ENCODE results near the gene INPP4A.

The INPP4A gene

DNA sequence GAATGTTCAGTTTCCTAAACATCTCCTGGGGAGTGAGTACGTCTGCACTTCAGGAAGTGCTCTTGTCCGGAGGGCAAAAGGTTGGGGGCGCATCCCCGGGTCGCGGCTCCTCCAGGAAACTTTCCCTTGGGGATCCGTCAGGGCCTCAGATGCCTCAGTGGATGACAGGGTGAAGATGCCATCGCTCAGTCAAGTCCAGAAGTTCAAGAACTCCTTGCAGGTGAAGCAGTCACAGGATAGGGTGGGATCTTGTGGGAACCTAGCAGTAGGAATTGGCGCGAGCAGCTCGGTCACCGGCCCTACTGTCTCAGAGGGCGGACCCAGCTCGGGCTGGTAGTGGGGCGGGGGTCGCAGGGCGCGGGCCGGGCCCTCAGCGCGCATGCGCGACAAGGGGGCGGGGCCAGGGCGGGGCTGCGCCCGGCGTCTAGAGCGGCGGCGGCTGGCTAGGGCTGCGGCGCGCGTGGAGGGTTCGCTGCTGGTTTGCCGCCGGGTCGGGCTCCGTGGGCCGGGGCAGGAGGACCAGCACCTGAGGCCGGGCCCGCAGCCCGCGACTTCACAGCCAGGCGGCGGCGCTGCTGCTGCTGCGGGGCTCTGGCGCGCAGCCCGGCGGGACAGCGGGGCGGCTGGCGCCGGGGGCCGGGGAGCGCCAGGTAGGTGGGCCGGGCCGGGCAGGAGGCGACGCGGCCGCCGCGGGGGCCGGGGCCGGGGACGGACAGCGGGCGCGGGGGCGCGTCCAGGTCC lies at the start of gene INPP4A:
INPP4A (plus strand) TSS at position 423 of the 741 bp plus-strand sequence. CDS start 75,191 bp downstream, outside the sequence.
- ATAC-seq = peak; percentile 84
- TF ChIP-seq ISL1 (CRISPR knock-in tag; IDR thresholded peaks at IDR 0.05) = no peak

- no peak for ATAC-seq
- no peak for TF ChIP-seq TOX (CRISPR knock-in tag; IDR thresholded peaks at IDR 0.05; ENCODE audit: borderline replicate concordance)
- no peak for TF ChIP-seq PATZ1 (CRISPR knock-in tag; IDR thresholded peaks at IDR 0.05; ENCODE audit: borderline replicate concordance)
- no peak for TF ChIP-seq ZFP3 (CRISPR knock-in tag; IDR thresholded peaks at IDR 0.05)
- TF ChIP-seq TCF4 (CRISPR knock-in tag; IDR thresholded peaks at IDR 0.05; ENCODE audit: borderline replicate concordance) = no peak
- TF ChIP-seq CREB5 (CRISPR knock-in tag; IDR thresholded peaks at IDR 0.05; ENCODE audit: low read depth) = no peak
- TF ChIP-seq BACH2 (CRISPR knock-in tag; IDR thresholded peaks at IDR 0.05; ENCODE audit: borderline replicate concordance) = no peak
- TF ChIP-seq RARB (CRISPR knock-in tag; IDR thresholded peaks at IDR 0.05) = no peak
Measured at GRCh38 chr2:98395977-98396376, 48.7 kb upstream of the INPP4A start.

DNA sequence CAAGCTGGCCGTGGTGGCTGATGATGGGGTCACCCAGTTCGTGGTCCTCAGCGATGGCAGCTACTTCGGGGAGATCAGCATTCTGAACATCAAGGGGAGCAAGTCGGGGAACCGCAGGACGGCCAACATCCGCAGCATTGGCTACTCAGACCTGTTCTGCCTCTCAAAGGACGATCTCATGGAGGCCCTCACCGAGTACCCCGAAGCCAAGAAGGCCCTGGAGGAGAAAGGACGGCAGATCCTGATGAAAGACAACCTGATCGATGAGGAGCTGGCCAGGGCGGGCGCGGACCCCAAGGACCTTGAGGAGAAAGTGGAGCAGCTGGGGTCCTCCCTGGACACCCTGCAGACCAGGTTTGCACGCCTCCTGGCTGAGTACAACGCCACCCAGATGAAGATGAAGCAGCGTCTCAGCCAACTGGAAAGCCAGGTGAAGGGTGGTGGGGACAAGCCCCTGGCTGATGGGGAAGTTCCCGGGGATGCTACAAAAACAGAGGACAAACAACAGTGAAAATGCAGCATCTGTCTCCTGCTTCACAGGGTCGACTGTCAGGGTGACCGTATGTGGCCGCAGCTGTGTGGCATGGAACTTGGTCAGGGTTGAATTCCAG lies 47.8 kb upstream of the INPP4A start:
- TF ChIP-seq POU6F1 (CRISPR knock-in tag; IDR thresholded peaks at IDR 0.05; ENCODE audit: borderline replicate concordance, low read depth) (no peak), GLIS3 (CRISPR knock-in tag; IDR thresholded peaks at IDR 0.05) (no peak), ZFP30 (CRISPR knock-in tag; IDR thresholded peaks at IDR 0.05) (no peak), ARNTL (CRISPR knock-in tag; IDR thresholded peaks at IDR 0.05; ENCODE audit: borderline replicate concordance, low read depth) (no peak), TOX (CRISPR knock-in tag; IDR thresholded peaks at IDR 0.05; ENCODE audit: borderline replicate concordance) (no peak), PATZ1 (CRISPR knock-in tag; IDR thresholded peaks at IDR 0.05; ENCODE audit: borderline replicate concordance) (no peak), RARB (CRISPR knock-in tag; IDR thresholded peaks at IDR 0.05) (no peak), BACH2 (CRISPR knock-in tag; IDR thresholded peaks at IDR 0.05; ENCODE audit: borderline replicate concordance) (no peak), CREB5 (CRISPR knock-in tag; IDR thresholded peaks at IDR 0.05; ENCODE audit: low read depth) (no peak), SNAI2 (CRISPR knock-in tag; IDR thresholded peaks at IDR 0.05) (no peak)
- ATAC-seq = no peak

DNA sequence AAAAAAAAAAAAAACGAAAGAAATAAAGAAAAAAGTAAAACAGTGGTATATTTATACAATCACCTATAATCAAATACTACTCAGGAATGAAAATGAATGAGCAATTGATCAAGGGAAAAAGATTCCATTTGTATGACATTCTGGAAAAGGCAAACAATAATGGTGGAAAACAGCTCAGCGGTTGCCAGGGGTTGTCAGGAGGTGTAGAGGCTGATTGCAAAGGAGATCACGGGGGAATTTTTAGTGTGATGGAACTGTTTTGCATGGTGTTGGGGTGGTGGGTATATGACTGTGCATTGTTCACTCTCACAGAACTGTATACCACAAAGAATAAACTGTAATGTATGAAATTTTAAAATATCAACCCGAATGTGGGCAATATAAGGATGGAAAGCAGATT lies 45.5 kb upstream of the INPP4A start:
- no peak for TF ChIP-seq OSR1 (CRISPR knock-in tag; IDR thresholded peaks at IDR 0.05)
- no peak for TF ChIP-seq ZC3H10 (CRISPR knock-in tag; IDR thresholded peaks at IDR 0.05)
- no peak for TF ChIP-seq GLIS3 (CRISPR knock-in tag; IDR thresholded peaks at IDR 0.05)
- TF ChIP-seq CSDC2 (CRISPR knock-in tag; IDR thresholded peaks at IDR 0.05) = no peak
- ATAC-seq = no peak

GRCh38 chr2:98403878-98404277 lies 40.8 kb upstream of the INPP4A start:
- TF ChIP-seq BACH2 (CRISPR knock-in tag; IDR thresholded peaks at IDR 0.05; ENCODE audit: borderline replicate concordance) (no peak), ISL1 (CRISPR knock-in tag; IDR thresholded peaks at IDR 0.05) (no peak), RARB (CRISPR knock-in tag; IDR thresholded peaks at IDR 0.05) (no peak), OSR1 (CRISPR knock-in tag; IDR thresholded peaks at IDR 0.05) (no peak), ZC3H10 (CRISPR knock-in tag; IDR thresholded peaks at IDR 0.05) (no peak), CREB5 (CRISPR knock-in tag; IDR thresholded peaks at IDR 0.05; ENCODE audit: low read depth) (no peak), PPARA (CRISPR knock-in tag; IDR thresholded peaks at IDR 0.05; ENCODE audit: borderline replicate concordance) (no peak)
- ATAC-seq = no peak

Data from SK-N-SH treated with all-trans-retinoic acid at 6 μM for 48 hours (cell line).